ENCODE measurements around the gene PLAC8.

GRCh38 chr4:83121246-83121645, 6.7 kb upstream of the PLAC8 start:
- TF ChIP-seq CTCF (IDR thresholded peaks at IDR 0.05) (no peak), EZH2 (IDR thresholded peaks at IDR 0.05; ENCODE audit: borderline replicate concordance, insufficient read depth, low read depth, low read length, poor library complexity, severe bottlenecking) (no peak)
